Activated naive CD8-positive, alpha-beta T cell treated with anti-CD3 and anti-CD28 coated beads, Interleukin-2, amount 10 ng/mL, durations not matched to agents 7 days and 5 days (primary cell): ENCODE results near the gene KIF26B. TPM values are rescaled to one million over a fixed set of nuclear protein-coding genes. Genes with fewer than 3 reads are reported as not detected.

Source experiments
- ATAC-seq: fragments of 150-1000 bp; cut with Tn5 transposase; one replicate; pipeline ENCODE4 v1.10.0; 2021; ENCODE audit warnings: low read depth, moderate library complexity
- POLR2A ChIA-PET: fragments of 350-600 bp; sonication (Branson Sonifier 250); formaldehyde crosslinking; loops from one replicate; lab custom pipeline; 2021; ENCODE audit warnings: antibody characterized with exemption; lab: Charles Lee
- DNase-seq: peaks from one replicate; pipeline ENCODE4 v3.0.0; 2021
- H3K27ac Mint-ChIP-seq: one replicate; pipeline ENCODE4 v1.8.0; 2022; ENCODE audit warnings: mild to moderate bottlenecking, mixed read lengths
- H3K27me3 Mint-ChIP-seq: one replicate; pipeline ENCODE4 v1.8.0; 2022; ENCODE audit warnings: mild to moderate bottlenecking, moderate library complexity, mixed read lengths
- H3K36me3 Mint-ChIP-seq: one replicate; pipeline ENCODE4 v1.8.0; 2021; ENCODE audit warnings: mild to moderate bottlenecking, mixed read lengths
- H3K4me1 Mint-ChIP-seq: one replicate; pipeline ENCODE4 v1.8.0; 2021; ENCODE audit warnings: mixed read lengths
- H3K4me3 Mint-ChIP-seq: one replicate; pipeline ENCODE4 v1.8.0; 2022; ENCODE audit warnings: mild to moderate bottlenecking, moderate library complexity, mixed read lengths
- H3K9me3 Mint-ChIP-seq: one replicate; pipeline ENCODE4 v1.8.0; 2021; ENCODE audit warnings: mixed read lengths
- total RNA-seq, 2 experiments: library from RNA; stranded (reverse); gene quantifications; one replicate each; pipeline ENCODE4 v1.2.3, GENCODE V29; 2021

The KIF26B gene
- total RNA-seq, 2 experiments from 2014 or later: 0.14 TPM; not detected in 1

GRCh38 chr1:245211035-245211749, 56.4 kb downstream of the KIF26B start:
- H3K27ac Mint-ChIP-seq: no peak overlapping the region
- no peak overlapping the region for H3K4me3 Mint-ChIP-seq
- H3K27me3 Mint-ChIP-seq: peaks cover 9% of the 10 kb centered on the region
- ATAC-seq (no peak), DNase-seq (no peak)
- H3K4me1 Mint-ChIP-seq: no peaks in the 10 kb centered on the region
- POLR2A ChIA-PET: no interaction called here
- peaks cover 9% of the 10 kb centered on the region for H3K9me3 Mint-ChIP-seq
- H3K36me3 Mint-ChIP-seq: no peaks in the 10 kb centered on the region

- Mint-ChIP-seq H3K27me3 (peaks cover 8% of the 10 kb centered on the region), H3K4me3 (no peak overlapping the region), H3K9me3 (peaks cover 7% of the 10 kb centered on the region), H3K27ac (no peak overlapping the region), H3K4me1 (no peaks in the 10 kb centered on the region), H3K36me3 (no peaks in the 10 kb centered on the region)
- DNase-seq (no peak), ATAC-seq (no peak)
- POLR2A ChIA-PET: no interaction called here
Observed at GRCh38 chr1:245211761-245212160, 57.0 kb downstream of the KIF26B start.

- peaks cover 9% of the 10 kb centered on the region for H3K27me3 Mint-ChIP-seq
- H3K27ac Mint-ChIP-seq: no peak overlapping the region
- ATAC-seq: no peak
- H3K9me3 Mint-ChIP-seq: peaks cover 3% of the 10 kb centered on the region
- no peaks in the 10 kb centered on the region for H3K4me1 Mint-ChIP-seq
- no peak overlapping the region for H3K4me3 Mint-ChIP-seq
- DNase-seq: no peak
- POLR2A ChIA-PET: no interaction called here
- no peaks in the 10 kb centered on the region for H3K36me3 Mint-ChIP-seq
Observed at GRCh38 chr1:245212221-245212710, 57.5 kb downstream of the KIF26B start.

GRCh38 chr1:245213066-245213831, 58.5 kb downstream of the KIF26B start:
- ATAC-seq: no peak
- peaks cover 9% of the 10 kb centered on the region for H3K27me3 Mint-ChIP-seq

GRCh38 chr1:245215071-245215470, 60.3 kb downstream of the KIF26B start:
- DNase-seq (no peak), ATAC-seq (no peak)
- no peak overlapping the region for H3K27ac Mint-ChIP-seq
- POLR2A ChIA-PET: no interaction called here
- peaks cover 9% of the 10 kb centered on the region for H3K27me3 Mint-ChIP-seq
- no peaks in the 10 kb centered on the region for H3K36me3 Mint-ChIP-seq
- H3K4me3 Mint-ChIP-seq: no peak overlapping the region
- no peaks in the 10 kb centered on the region for H3K9me3 Mint-ChIP-seq
- H3K4me1 Mint-ChIP-seq: no peaks in the 10 kb centered on the region

More at GRCh38 chr1:245213066-245213831, 58.5 kb downstream of the KIF26B start:
- no peaks in the 10 kb centered on the region for H3K36me3 Mint-ChIP-seq
- POLR2A ChIA-PET: no interaction called here
- H3K9me3 Mint-ChIP-seq: peaks cover 3% of the 10 kb centered on the region
- no peak overlapping the region for H3K4me3 Mint-ChIP-seq
- H3K27ac Mint-ChIP-seq: no peak overlapping the region
- DNase-seq: no peak
- H3K4me1 Mint-ChIP-seq: no peaks in the 10 kb centered on the region

- ATAC-seq: no peak
- DNase-seq: no peak
- Mint-ChIP-seq H3K4me3 (no peak overlapping the region), H3K27me3 (peaks cover 9% of the 10 kb centered on the region), H3K9me3 (no peaks in the 10 kb centered on the region), H3K27ac (no peak overlapping the region), H3K36me3 (no peaks in the 10 kb centered on the region), H3K4me1 (no peaks in the 10 kb centered on the region)
- POLR2A ChIA-PET: interaction anchor here (0.7 kb wide), 1 partner anchor 1251 kb away, joined by 3 read pairs; no protein-coding TSS in a partner anchor
Observed at GRCh38 chr1:245216366-245217115, 61.8 kb downstream of the KIF26B start.

- Mint-ChIP-seq H3K27ac (no peak overlapping the region), H3K4me3 (no peak overlapping the region), H3K36me3 (no peaks in the 10 kb centered on the region), H3K9me3 (no peaks in the 10 kb centered on the region), H3K27me3 (peaks cover 9% of the 10 kb centered on the region), H3K4me1 (no peaks in the 10 kb centered on the region)
- DNase-seq: no peak
- no peak for ATAC-seq
- POLR2A ChIA-PET: no interaction called here
Observed at GRCh38 chr1:245217853-245218608, 63.2 kb downstream of the KIF26B start.

- no peaks in the 10 kb centered on the region for H3K36me3 Mint-ChIP-seq
- ATAC-seq (no peak), DNase-seq (no peak)
- no peak overlapping the region for H3K27ac Mint-ChIP-seq
- H3K4me3 Mint-ChIP-seq: no peak overlapping the region
- H3K27me3 Mint-ChIP-seq: peaks cover 4% of the 10 kb centered on the region
- H3K9me3 Mint-ChIP-seq: no peaks in the 10 kb centered on the region
- POLR2A ChIA-PET: no interaction called here
- no peaks in the 10 kb centered on the region for H3K4me1 Mint-ChIP-seq
Observed at GRCh38 chr1:245220381-245220985, 65.7 kb downstream of the KIF26B start.

- DNase-seq (no peak), ATAC-seq (no peak)
- POLR2A ChIA-PET: no interaction called here
- H3K4me3 Mint-ChIP-seq: no peak overlapping the region
- no peak overlapping the region for H3K27ac Mint-ChIP-seq
- H3K36me3 Mint-ChIP-seq: no peaks in the 10 kb centered on the region
- no peaks in the 10 kb centered on the region for H3K4me1 Mint-ChIP-seq
- H3K9me3 Mint-ChIP-seq: no peaks in the 10 kb centered on the region
- peaks cover 2% of the 10 kb centered on the region for H3K27me3 Mint-ChIP-seq
Observed at GRCh38 chr1:245221805-245222204, 67.0 kb downstream of the KIF26B start.

GRCh38 chr1:245222931-245223595, 68.3 kb downstream of the KIF26B start:
- Mint-ChIP-seq H3K4me1 (no peaks in the 10 kb centered on the region), H3K27me3 (no peaks in the 10 kb centered on the region), H3K27ac (no peak overlapping the region), H3K36me3 (no peaks in the 10 kb centered on the region), H3K4me3 (no peak overlapping the region), H3K9me3 (no peaks in the 10 kb centered on the region)
- ATAC-seq (no peak), DNase-seq (no peak)
- POLR2A ChIA-PET: no interaction called here

GRCh38 chr1:245225322-245226202, 70.8 kb downstream of the KIF26B start:
- Mint-ChIP-seq H3K4me3 (no peak overlapping the region), H3K36me3 (no peaks in the 10 kb centered on the region), H3K27ac (no peak overlapping the region), H3K27me3 (peaks cover 4% of the 10 kb centered on the region), H3K4me1 (no peaks in the 10 kb centered on the region), H3K9me3 (no peaks in the 10 kb centered on the region)
- ATAC-seq (no peak), DNase-seq (no peak)
- POLR2A ChIA-PET: no interaction called here

- Mint-ChIP-seq H3K27me3 (peaks cover 4% of the 10 kb centered on the region), H3K27ac (no peak overlapping the region), H3K9me3 (no peaks in the 10 kb centered on the region), H3K36me3 (no peaks in the 10 kb centered on the region), H3K4me3 (no peak overlapping the region), H3K4me1 (no peaks in the 10 kb centered on the region)
- POLR2A ChIA-PET: no interaction called here
- DNase-seq (no peak), ATAC-seq (no peak)
Observed at GRCh38 chr1:245226203-245226499, 71.4 kb downstream of the KIF26B start.
